ENCODE data around the gene EVI5L.

DNA sequence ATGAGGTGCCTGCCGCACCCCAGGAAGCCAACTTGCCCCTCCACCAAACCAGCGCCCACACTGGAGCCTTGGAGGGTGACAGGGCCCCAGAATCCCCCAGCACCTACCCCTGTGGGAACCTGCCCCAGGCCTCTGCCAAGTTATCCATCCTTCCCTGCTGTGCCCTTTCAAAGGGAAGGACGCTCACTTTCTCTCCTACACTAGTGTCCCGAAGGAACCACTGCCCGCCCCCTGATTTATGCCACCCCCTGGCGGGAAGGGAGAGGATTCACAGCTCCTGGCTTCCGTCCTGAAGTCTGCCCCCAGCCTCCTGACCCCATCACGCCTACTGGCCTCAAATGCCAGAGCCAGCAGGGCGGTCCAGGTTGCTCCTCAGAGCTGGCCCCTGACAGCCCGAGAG, 1.4 kb downstream of the EVI5L start:
- TF ChIP-seq POLR2A (IDR thresholded peaks at IDR 0.05; ENCODE audit: low read depth, low read length) (no peak), CTCF (conservative IDR thresholded peaks at IDR 0.05; ENCODE audit: low read depth, low read length) (peak; percentile 47), RCOR1 (IDR thresholded peaks at IDR 0.05; ENCODE audit: insufficient replicate concordance, low read length) (no peak), RFX5 (IDR thresholded peaks at IDR 0.05; ENCODE audit: low read depth, low read length) (no peak), RAD21 (IDR thresholded peaks at IDR 0.05; ENCODE audit: low read length) (peak; percentile 26; the same call in 1 of the 2 replicates), NFE2L2 (IDR thresholded peaks at IDR 0.05; ENCODE audit: low read depth, low read length) (no peak), SMC3 (IDR thresholded peaks at IDR 0.05; ENCODE audit: low read depth, low read length) (peak; percentile 34; the same call in 1 of the 2 replicates)
- TF ChIP-seq, protein P1, sequence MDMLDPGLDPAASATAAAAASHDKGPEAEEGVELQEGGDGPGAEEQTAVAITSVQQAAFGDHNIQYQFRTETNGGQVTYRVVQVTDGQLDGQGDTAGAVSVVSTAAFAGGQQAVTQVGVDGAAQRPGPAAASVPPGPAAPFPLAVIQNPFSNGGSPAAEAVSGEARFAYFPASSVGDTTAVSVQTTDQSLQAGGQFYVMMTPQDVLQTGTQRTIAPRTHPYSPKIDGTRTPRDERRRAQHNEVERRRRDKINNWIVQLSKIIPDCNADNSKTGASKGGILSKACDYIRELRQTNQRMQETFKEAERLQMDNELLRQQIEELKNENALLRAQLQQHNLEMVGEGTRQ (IDR thresholded peaks at IDR 0.05; ENCODE audit: low read depth, low read length), result no peak
